HEK293T (cell line): Measurements from ENCODE around the gene ANTXR1.

Experiments used
- BHLHE40 ChIP-seq: fragments of 450-650 bp; IDR thresholded peaks from 2 replicates; pipeline ENCODE4 v1.6.1; 2016; ENCODE audit warnings: mild to moderate bottlenecking, moderate library complexity, borderline replicate concordance
- FOXK2 ChIP-seq: fragments of 450-650 bp; IDR thresholded peaks from 2 replicates; pipeline ENCODE4 v1.6.1; 2016; ENCODE audit warnings: mild to moderate bottlenecking
- FOXM1 ChIP-seq: fragments of 450-650 bp; IDR thresholded peaks from 2 replicates; pipeline ENCODE4 v1.6.1; 2017; ENCODE audit warnings: mild to moderate bottlenecking, borderline replicate concordance
- HDGF ChIP-seq: fragments of 450-650 bp; IDR thresholded peaks from 2 replicates; pipeline ENCODE4 v1.6.1; 2017; ENCODE audit warnings: antibody characterized with exemption, borderline replicate concordance
- L3MBTL2 ChIP-seq: fragments of 450-650 bp; conservative IDR thresholded peaks from 2 replicates; pipeline ENCODE4 v1.6.1; 2016; ENCODE audit warnings: mild to moderate bottlenecking
- SP1 ChIP-seq: fragments of 450-650 bp; IDR thresholded peaks from 2 replicates; pipeline ENCODE4 v1.6.1; 2017
- SUZ12 ChIP-seq: fragments of 450-650 bp; IDR thresholded peaks from 2 replicates; pipeline ENCODE4 v1.6.1; 2016; ENCODE audit warnings: mild to moderate bottlenecking
- TARDBP ChIP-seq: fragments of 450-650 bp; IDR thresholded peaks from 2 replicates; pipeline ENCODE4 v1.6.1; 2016

GRCh38 chr2:69017080-69017479 lies 4.1 kb downstream of the ANTXR1 start:
- TF ChIP-seq SUZ12: no peak
- no peak for TF ChIP-seq FOXK2
- no peak for TF ChIP-seq TARDBP
- no peak for TF ChIP-seq FOXM1
- no peak for TF ChIP-seq HDGF
- no peak for TF ChIP-seq L3MBTL2
- no peak for TF ChIP-seq BHLHE40
- TF ChIP-seq SP1: no peak
